ENCODE results near the gene PODXL2. TPM values are rescaled to one million over a fixed set of nuclear protein-coding genes. Genes with fewer than 3 reads are reported as not detected.

PODXL2 gene
- total RNA-seq, 1 experiment from 2014 or later = 5.7 TPM

DNA sequence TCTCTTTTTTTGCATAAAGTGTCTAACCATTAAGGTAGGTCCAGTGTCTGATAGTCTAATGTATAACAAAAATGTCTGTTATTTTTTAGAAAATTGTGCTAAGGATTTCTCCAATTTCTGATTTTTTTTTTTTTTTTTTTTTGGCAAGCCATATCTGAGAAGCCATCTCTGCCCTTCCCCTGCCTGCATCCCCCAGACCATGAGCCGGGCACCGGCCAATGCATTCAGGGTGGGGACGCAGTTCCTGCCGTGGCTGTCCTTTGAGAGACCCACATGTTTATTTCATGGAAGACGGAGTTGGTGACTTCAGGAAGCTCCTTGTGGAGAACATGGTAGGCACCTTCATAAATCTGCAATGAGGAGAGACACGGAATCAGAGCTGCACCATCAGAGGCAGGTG, 63.0 kb downstream of the PODXL2 start:
- BruUV-seq (replicated peaks) = no TSS peak
- ChIA-PET POLR2A (no interaction called here), CTCF (no interaction called here), RAD21 (ENCODE audit: low non-redundant PET in 1 of 2, low total read pairs in 2 of 2, uncharacterized antibody in 2 of 2, unreplicated experiment in 2 of 2) (interaction anchor here in 1 of 2 experiments (0.5 kb wide), 1 partner anchor 70 kb away, joined by 3 read pairs; no protein-coding TSS in a partner anchor)
- H3K36me3 ChIP-seq (ENCODE audit: control insufficient read depth in 1 of 2, insufficient read depth in 2 of 2, low read length in 2 of 2) = no peaks in the 10 kb centered on the region
- no peak overlapping the region for H2AFZ ChIP-seq (ENCODE audit: low read depth, low read length, poor library complexity, severe bottlenecking)
- intact Hi-C loops (cut with micrococcal nuclease) = loop anchor here (1.0 to 2.0 kb wide), 3 partner anchors 139 to 441 kb away; no protein-coding TSS in a partner anchor
- ATAC-seq = no peak
- no peaks in the 10 kb centered on the region for H3K9me3 ChIP-seq (ENCODE audit: control insufficient read depth in 1 of 2, insufficient read depth in 1 of 2, low read depth in 1 of 2, low read length in 2 of 2)
- no peaks in the 10 kb centered on the region for H3K9me2 ChIP-seq (ENCODE audit: insufficient read depth)
- no peaks in the 10 kb centered on the region for H3K27me3 ChIP-seq (ENCODE audit: insufficient read depth, low read length)
- TF ChIP-seq, protein P1, sequence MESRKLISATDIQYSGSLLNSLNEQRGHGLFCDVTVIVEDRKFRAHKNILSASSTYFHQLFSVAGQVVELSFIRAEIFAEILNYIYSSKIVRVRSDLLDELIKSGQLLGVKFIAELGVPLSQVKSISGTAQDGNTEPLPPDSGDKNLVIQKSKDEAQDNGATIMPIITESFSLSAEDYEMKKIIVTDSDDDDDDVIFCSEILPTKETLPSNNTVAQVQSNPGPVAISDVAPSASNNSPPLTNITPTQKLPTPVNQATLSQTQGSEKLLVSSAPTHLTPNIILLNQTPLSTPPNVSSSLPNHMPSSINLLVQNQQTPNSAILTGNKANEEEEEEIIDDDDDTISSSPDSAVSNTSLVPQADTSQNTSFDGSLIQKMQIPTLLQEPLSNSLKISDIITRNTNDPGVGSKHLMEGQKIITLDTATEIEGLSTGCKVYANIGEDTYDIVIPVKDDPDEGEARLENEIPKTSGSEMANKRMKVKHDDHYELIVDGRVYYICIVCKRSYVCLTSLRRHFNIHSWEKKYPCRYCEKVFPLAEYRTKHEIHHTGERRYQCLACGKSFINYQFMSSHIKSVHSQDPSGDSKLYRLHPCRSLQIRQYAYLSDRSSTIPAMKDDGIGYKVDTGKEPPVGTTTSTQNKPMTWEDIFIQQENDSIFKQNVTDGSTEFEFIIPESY (IDR thresholded peaks at IDR 0.05; ENCODE audit: extremely low read depth, insufficient replicate concordance, low read length) = no peak
- no peak for TF ChIP-seq EGR1 (IDR thresholded peaks at IDR 0.05; ENCODE audit: low read depth)
- TF ChIP-seq SP1 (IDR thresholded peaks at IDR 0.05; ENCODE audit: low read depth) = no peak
- no peak for TF ChIP-seq POLR2AphosphoS5 (IDR thresholded peaks at IDR 0.05; ENCODE audit: low read depth, low read length)
- no peak for TF ChIP-seq JUND (IDR thresholded peaks at IDR 0.05)
- TF ChIP-seq SRF (IDR thresholded peaks at IDR 0.05; ENCODE audit: low read depth) = no peak
- H4K20me1 ChIP-seq (ENCODE audit: insufficient read depth) = no peaks in the 10 kb centered on the region
- H3K27ac ChIP-seq (ENCODE audit: low read depth, low read length) = no peak overlapping the region
- no peak overlapping the region for H3K9ac ChIP-seq (ENCODE audit: low read length)
- peaks cover 15 to 46% of the 10 kb centered on the region in 2 experiments for H3K4me1 ChIP-seq (ENCODE audit: control insufficient read depth in 1 of 2, insufficient read depth in 2 of 2, low read length in 2 of 2)
- no peak overlapping the region for H3K4me2 ChIP-seq (ENCODE audit: low read length)
- H3K4me3 ChIP-seq (replicated peaks in 1 of 2; ENCODE audit: low read depth in 1 of 2, low read length in 2 of 2) = no peak overlapping the region
- H3K79me2 ChIP-seq (ENCODE audit: insufficient read depth, low read length) = no peaks in the 10 kb centered on the region
- no peak for DNase-seq (ENCODE audit: low read depth, low spot score)

DNA sequence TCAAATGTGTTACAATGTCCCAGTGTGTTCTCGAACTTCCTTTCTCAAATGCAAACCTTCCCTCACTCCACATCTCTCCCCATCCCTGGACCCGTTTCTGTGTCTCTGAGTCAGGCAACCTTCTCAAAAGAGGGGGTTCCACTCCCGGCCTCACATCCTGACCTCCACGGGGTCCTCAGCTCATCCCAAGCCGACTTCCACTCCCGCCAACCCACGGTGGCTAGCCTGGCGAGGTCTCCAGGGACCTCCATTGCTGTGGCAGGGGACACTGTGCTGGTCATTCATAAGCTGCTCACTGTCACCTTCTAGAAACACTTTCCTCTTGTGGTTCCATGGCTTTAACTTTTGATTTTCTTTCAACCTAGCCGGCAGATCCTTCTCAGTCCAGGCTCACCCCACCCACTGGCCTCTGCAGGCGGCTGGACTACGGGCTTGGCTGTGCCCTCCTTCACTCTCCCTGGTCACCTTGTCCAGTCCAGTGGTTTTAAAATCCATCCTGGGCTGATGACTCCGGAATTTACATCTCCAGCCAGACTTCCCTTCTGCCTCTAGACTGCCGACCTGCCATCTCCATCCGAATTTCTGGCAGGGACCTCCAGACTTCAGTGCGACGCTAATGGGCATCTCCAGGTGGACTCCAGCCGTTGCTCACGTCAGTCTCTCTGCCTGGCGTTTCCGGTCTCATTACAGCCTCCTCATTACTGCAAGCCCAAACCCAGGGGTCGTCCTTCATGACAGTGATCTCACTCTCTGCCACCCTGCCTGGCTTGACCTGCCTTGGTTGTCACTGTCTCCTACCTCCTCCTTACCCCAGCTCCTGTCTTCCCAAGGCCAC, 63.7 kb downstream of the PODXL2 start:
- H3K27ac ChIP-seq (ENCODE audit: low read depth, low read length) = no peak overlapping the region
- CTCF ChIA-PET = no interaction called here
- POLR2A ChIA-PET = no interaction called here
- H3K27me3 ChIP-seq (ENCODE audit: insufficient read depth, low read length) = no peaks in the 10 kb centered on the region
- no peak overlapping the region for H3K4me3 ChIP-seq (replicated peaks in 1 of 2; ENCODE audit: low read depth in 1 of 2, low read length in 2 of 2)
- no peak for DNase-seq (ENCODE audit: low read depth, low spot score)
- BruUV-seq (replicated peaks) = no TSS peak
- no peaks in the 10 kb centered on the region for H3K9me2 ChIP-seq (ENCODE audit: insufficient read depth)
- intact Hi-C loops (cut with micrococcal nuclease) = no loop called here
- no peaks in the 10 kb centered on the region for H3K36me3 ChIP-seq (ENCODE audit: control insufficient read depth in 1 of 2, insufficient read depth in 2 of 2, low read length in 2 of 2)
- no peak overlapping the region for H2AFZ ChIP-seq (ENCODE audit: low read depth, low read length, poor library complexity, severe bottlenecking)
- H3K4me1 ChIP-seq (ENCODE audit: control insufficient read depth in 1 of 2, insufficient read depth in 2 of 2, low read length in 2 of 2) = peaks cover 15 to 53% of the 10 kb centered on the region in 2 experiments
- H4K20me1 ChIP-seq (ENCODE audit: insufficient read depth) = no peaks in the 10 kb centered on the region
- no peak for ATAC-seq
- H3K9ac ChIP-seq (ENCODE audit: low read length) = no peak overlapping the region
- H3K79me2 ChIP-seq (ENCODE audit: insufficient read depth, low read length) = no peaks in the 10 kb centered on the region
- H3K4me2 ChIP-seq (ENCODE audit: low read length) = no peak overlapping the region
- RAD21 ChIA-PET (ENCODE audit: low non-redundant PET in 1 of 2, low total read pairs in 2 of 2, uncharacterized antibody in 2 of 2, unreplicated experiment in 2 of 2) = interaction anchor here in 1 of 2 experiments (0.5 kb wide), 1 partner anchor 70 kb away, joined by 3 read pairs; no protein-coding TSS in a partner anchor
- no peaks in the 10 kb centered on the region for H3K9me3 ChIP-seq (ENCODE audit: control insufficient read depth in 1 of 2, insufficient read depth in 1 of 2, low read depth in 1 of 2, low read length in 2 of 2)
- no peak for TF ChIP-seq POLR2A (IDR thresholded peaks at IDR 0.05; ENCODE audit: borderline replicate concordance, extremely low read depth, insufficient read depth, insufficient read length)
- no peak for TF ChIP-seq RAD21 (IDR thresholded peaks at IDR 0.05; ENCODE audit: low read depth)
- no peak for TF ChIP-seq EZH2 (IDR thresholded peaks at IDR 0.05)
- no peak for TF ChIP-seq ZFX (IDR thresholded peaks at IDR 0.05)
- TF ChIP-seq, protein P2, sequence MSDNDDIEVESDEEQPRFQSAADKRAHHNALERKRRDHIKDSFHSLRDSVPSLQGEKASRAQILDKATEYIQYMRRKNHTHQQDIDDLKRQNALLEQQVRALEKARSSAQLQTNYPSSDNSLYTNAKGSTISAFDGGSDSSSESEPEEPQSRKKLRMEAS (IDR thresholded peaks at IDR 0.05) = no peak
- TF ChIP-seq EGR1 (IDR thresholded peaks at IDR 0.05; ENCODE audit: low read depth) = no peak
- TF ChIP-seq EZH2phosphoT487 (IDR thresholded peaks at IDR 0.05; ENCODE audit: borderline replicate concordance) = no peak
- TF ChIP-seq, protein P1 (IDR thresholded peaks at IDR 0.05; ENCODE audit: extremely low read depth, insufficient replicate concordance, low read length) = no peak
- TF ChIP-seq, protein P3, sequence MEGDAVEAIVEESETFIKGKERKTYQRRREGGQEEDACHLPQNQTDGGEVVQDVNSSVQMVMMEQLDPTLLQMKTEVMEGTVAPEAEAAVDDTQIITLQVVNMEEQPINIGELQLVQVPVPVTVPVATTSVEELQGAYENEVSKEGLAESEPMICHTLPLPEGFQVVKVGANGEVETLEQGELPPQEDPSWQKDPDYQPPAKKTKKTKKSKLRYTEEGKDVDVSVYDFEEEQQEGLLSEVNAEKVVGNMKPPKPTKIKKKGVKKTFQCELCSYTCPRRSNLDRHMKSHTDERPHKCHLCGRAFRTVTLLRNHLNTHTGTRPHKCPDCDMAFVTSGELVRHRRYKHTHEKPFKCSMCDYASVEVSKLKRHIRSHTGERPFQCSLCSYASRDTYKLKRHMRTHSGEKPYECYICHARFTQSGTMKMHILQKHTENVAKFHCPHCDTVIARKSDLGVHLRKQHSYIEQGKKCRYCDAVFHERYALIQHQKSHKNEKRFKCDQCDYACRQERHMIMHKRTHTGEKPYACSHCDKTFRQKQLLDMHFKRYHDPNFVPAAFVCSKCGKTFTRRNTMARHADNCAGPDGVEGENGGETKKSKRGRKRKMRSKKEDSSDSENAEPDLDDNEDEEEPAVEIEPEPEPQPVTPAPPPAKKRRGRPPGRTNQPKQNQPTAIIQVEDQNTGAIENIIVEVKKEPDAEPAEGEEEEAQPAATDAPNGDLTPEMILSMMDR (IDR thresholded peaks at IDR 0.05 in 2 of 3, conservative IDR thresholded peaks at IDR 0.05 in 1 of 3; ENCODE audit: borderline replicate concordance in 1 of 3, insufficient read depth in 1 of 3, low read depth in 2 of 3, low read length in 2 of 3) = no peak
